Vagina (tissue), 2 donors: ENCODE results near the gene SERINC5.

ENCODE experiments used
- CTCF ChIP-seq, 3 experiments: fragments of 450-650 bp in 2 of 3; fragments of 200-600 bp in 1 of 3; sonication (generic) in 1 of 3; IDR thresholded peaks; one replicate each; pipeline ENCODE4 v1.5.1; 2017 to 2019; ENCODE audit warnings: antibody characterized with exemption in 3 of 3, mild to moderate bottlenecking in 2 of 3, moderate library complexity in 2 of 3
- POLR2AphosphoS5 ChIP-seq, 2 donors: sonication (generic); formaldehyde crosslinking; IDR thresholded peaks; one replicate each; pipeline ENCODE4 v1.9.0; 2017; ENCODE audit warnings: antibody characterized with exemption in 2 of 2, mild to moderate bottlenecking in 2 of 2, low read depth in 1 of 2; ENCODE audit not compliant: insufficient read depth in 1 of 2

GRCh38 chr5:80291761-80292160, 35.9 kb upstream of the SERINC5 start:
- TF ChIP-seq CTCF (IDR thresholded peaks at IDR 0.05) (no peak), POLR2AphosphoS5 (IDR thresholded peaks at IDR 0.05; ENCODE audit: insufficient read depth in 1 of 2, low read depth in 1 of 2) (no peak)
